Trophoblast cell (in vitro differentiated cells and primary cell): ENCODE measurements around the gene EVX1.

Experiments
- DNase-seq, 2 donors: peaks; one replicate each; pipeline ENCODE4 v3.0.0-alpha.2; 2016
- H2AFZ ChIP-seq: 2 replicates; pipeline ENCODE4 v1.6.1; 2013; ENCODE audit warnings: low read length, moderate library complexity, mild to moderate bottlenecking; ENCODE audit not compliant: insufficient read depth, poor library complexity
- H2AK5ac ChIP-seq: 2 replicates; pipeline ENCODE4 v1.6.1; 2013; ENCODE audit warnings: mild to moderate bottlenecking, low read length
- H2BK120ac ChIP-seq: 2 replicates; pipeline ENCODE4 v1.6.1; 2013; ENCODE audit warnings: low read length, mild to moderate bottlenecking, moderate library complexity; ENCODE audit not compliant: insufficient read depth, poor library complexity
- H2BK12ac ChIP-seq: 2 replicates; pipeline ENCODE4 v1.6.1; 2013; ENCODE audit warnings: mild to moderate bottlenecking, low read length, moderate library complexity
- H2BK5ac ChIP-seq: 2 replicates; pipeline ENCODE4 v1.6.1; 2013; ENCODE audit warnings: low read length, low read depth, moderate library complexity, mild to moderate bottlenecking; ENCODE audit not compliant: poor library complexity
- H3K14ac ChIP-seq: 2 replicates; pipeline ENCODE4 v1.6.1; 2013; ENCODE audit warnings: mild to moderate bottlenecking, low read length
- H3K18ac ChIP-seq: 2 replicates; pipeline ENCODE4 v1.6.1; 2013; ENCODE audit warnings: mild to moderate bottlenecking, low read length
- H3K23ac ChIP-seq: 2 replicates; pipeline ENCODE4 v1.6.1; 2013; ENCODE audit warnings: low read length
- H3K27ac ChIP-seq: 2 replicates; pipeline ENCODE4 v1.5.1; 2013; ENCODE audit warnings: low read depth, mild to moderate bottlenecking, inconsistent platforms, low read length, moderate library complexity
- H3K27me3 ChIP-seq: 2 replicates; pipeline ENCODE4 v1.6.1; 2013; ENCODE audit warnings: inconsistent platforms, mild to moderate bottlenecking, low read length, moderate library complexity; ENCODE audit not compliant: insufficient read depth
- H3K36me3 ChIP-seq, 2 experiments: 1 replicate in 1 of 2; 2 replicates in 1 of 2; pipeline ENCODE4 v1.6.1; 2013; ENCODE audit warnings: low read length in 2 of 2, mild to moderate bottlenecking in 2 of 2, moderate library complexity in 1 of 2; ENCODE audit not compliant: insufficient read depth in 2 of 2, control insufficient read depth in 1 of 2
- H3K4ac ChIP-seq: 2 replicates; pipeline ENCODE4 v1.6.1; 2013; ENCODE audit warnings: low read depth, mild to moderate bottlenecking, low read length, moderate library complexity
- H3K4me1 ChIP-seq, 2 experiments: 1 replicate in 1 of 2; 2 replicates in 1 of 2; pipeline ENCODE4 v1.6.1; 2013; ENCODE audit warnings: low read length in 2 of 2, mild to moderate bottlenecking in 2 of 2, moderate library complexity in 1 of 2; ENCODE audit not compliant: insufficient read depth in 2 of 2, control insufficient read depth in 1 of 2
- H3K4me2 ChIP-seq: 2 replicates; pipeline ENCODE4 v1.6.1; 2013; ENCODE audit warnings: inconsistent platforms, mild to moderate bottlenecking, low read length, moderate library complexity
- H3K4me3 ChIP-seq: 2 replicates; pipeline ENCODE4 v1.5.1; 2013; ENCODE audit warnings: mild to moderate bottlenecking, low read depth, low read length, inconsistent platforms
- H3K79me1 ChIP-seq: one replicate; pipeline ENCODE4 v1.6.1; 2013; ENCODE audit warnings: low read length
- H3K79me2 ChIP-seq: 2 replicates; pipeline ENCODE4 v1.6.1; 2013; ENCODE audit warnings: low read length, mild to moderate bottlenecking; ENCODE audit not compliant: control insufficient read depth, insufficient read depth, poor library complexity
- H3K9ac ChIP-seq: 2 replicates; pipeline ENCODE4 v1.6.1; 2013; ENCODE audit warnings: mild to moderate bottlenecking, low read length
- H3K9me3 ChIP-seq: 2 replicates; pipeline ENCODE4 v1.6.1; 2013; ENCODE audit warnings: low read depth, mild to moderate bottlenecking, control low read depth, inconsistent platforms, low read length; ENCODE audit not compliant: insufficient read depth
- H4K12ac ChIP-seq: 2 replicates; pipeline ENCODE4 v1.6.1; 2013; ENCODE audit warnings: low read depth, mild to moderate bottlenecking, low read length, moderate library complexity
- H4K8ac ChIP-seq: 2 replicates; pipeline ENCODE4 v1.6.1; 2013; ENCODE audit warnings: low read depth, mild to moderate bottlenecking, low read length, moderate library complexity
- H4K91ac ChIP-seq: one replicate; pipeline ENCODE4 v1.6.1; 2013; ENCODE audit warnings: low read depth, mild to moderate bottlenecking, low read length, moderate library complexity
- WGBS: extraction: QIAGEN DNeasy Blood & Tissue Kit; methylation state at CpG from one replicate; pipeline ENCODE4 v1.1.7; 2013; ENCODE audit warnings: missing lambda C conversion rate; ENCODE audit not compliant: insufficient read length, insufficient coverage; ENCODE audit errors: extremely low coverage; 5-methylcytosine and 5-hydroxymethylcytosine counted together

Gene EVX1

DNA sequence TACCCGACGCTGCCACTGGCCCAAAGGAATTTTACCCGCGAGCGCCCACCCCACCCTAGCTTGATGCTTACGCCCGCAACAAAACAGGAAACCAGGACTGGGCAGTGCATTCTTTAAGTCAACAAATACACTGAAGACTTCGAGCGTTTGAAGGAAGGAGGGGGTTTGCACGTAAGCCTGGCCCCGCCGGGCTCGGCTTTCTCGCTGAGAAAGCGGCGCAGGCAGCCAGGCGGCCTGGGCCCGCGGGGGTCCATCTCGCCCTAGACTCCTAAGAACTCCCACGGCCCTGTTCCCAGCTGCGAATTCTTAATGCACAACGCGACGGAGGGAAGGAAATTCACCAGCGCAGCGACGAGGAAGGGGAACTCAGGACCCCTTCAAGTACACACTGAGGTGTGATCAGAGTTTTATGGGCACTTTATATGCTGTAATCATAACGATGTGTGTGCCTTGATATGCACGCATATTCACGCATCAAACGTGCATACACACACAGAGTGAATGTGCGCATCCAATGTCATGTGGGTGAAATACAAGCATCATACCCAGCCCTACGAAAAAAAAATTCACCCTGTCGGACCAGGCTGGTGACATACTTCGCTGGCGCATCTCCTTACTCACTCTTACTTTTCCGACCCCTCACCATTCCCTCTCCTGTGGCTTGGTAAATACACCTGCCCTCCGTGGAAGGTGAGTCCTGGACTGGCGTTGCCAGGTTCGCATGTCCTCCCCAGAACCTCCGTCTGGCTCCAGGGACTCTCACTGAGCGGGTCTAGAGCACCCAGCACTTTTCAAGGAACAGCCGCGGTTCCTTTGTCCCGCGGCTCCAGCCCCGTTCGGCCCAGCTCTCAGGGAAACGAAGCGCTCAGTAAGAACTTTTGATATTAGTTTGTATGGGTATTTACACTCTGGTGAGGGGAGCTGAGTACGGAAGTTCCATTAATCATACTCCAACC is 37.0 kb upstream of the EVX1 start:
- Histone ChIP-seq H3K27ac (no peak overlapping the region), H3K79me1 (no peaks in the 10 kb centered on the region), H3K4me2 (peak overlapping the region; percentile 44), H2AK5ac (no peak overlapping the region), H3K18ac (no peak overlapping the region), H3K9ac (no peak overlapping the region), H3K9me3 (peaks cover 8% of the 10 kb centered on the region), H2BK12ac (no peak overlapping the region), H4K8ac (no peak overlapping the region), H3K27me3 (peaks cover 75% of the 10 kb centered on the region), H2BK5ac (no peak overlapping the region), H3K4me1 (peaks cover 6 to 12% of the 10 kb centered on the region in 2 experiments), H3K14ac (no peak overlapping the region), H3K79me2 (no peaks in the 10 kb centered on the region), H3K23ac (no peak overlapping the region), H2BK120ac (no peak overlapping the region), H3K4me3 (no peak overlapping the region), H3K36me3 (no peaks in the 10 kb centered on the region), H4K12ac (no peak overlapping the region), H2AFZ (no peak overlapping the region), H3K4ac (no peak overlapping the region), H4K91ac (no peak overlapping the region)
- no CpG with 5 or more reads among the region's 52 CpGs for WGBS
- peak in 1 of 2 donors; percentile 42 for DNase-seq

DNA sequence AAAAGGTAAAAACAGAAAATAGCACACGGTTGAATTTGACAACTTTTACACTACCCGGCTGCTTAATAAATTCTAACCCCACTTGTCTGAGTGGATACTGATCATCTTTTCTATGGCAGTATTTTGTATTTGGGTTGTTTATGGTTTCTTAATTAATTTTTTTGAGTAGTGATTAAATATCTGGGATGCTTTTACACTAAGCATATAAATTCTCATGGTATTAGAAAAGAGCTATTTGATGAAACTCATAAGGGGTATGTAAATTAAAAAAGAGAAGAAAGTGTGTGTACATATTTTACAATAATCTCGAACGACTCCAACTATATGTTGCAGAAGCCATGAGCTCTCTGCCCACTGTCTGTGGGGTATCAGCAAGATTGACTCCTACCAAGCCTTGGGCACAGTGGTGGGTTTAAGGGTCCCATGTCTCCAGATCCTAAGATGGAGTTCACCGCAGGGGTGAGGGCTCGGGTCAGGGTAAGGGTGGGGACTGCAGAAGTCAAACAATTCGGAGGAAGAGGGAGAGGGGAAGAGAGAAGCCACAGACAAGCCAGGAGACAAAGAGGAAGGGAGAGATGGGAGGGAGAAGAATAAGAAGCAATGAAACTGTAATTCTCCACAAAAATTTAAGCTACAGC is 35.1 kb upstream of the EVX1 start:
- no peak overlapping the region for H2AFZ ChIP-seq
- no peak overlapping the region for H4K8ac ChIP-seq
- H3K23ac ChIP-seq: no peak overlapping the region
- no peaks in the 10 kb centered on the region for H3K79me2 ChIP-seq
- no peak overlapping the region for H2BK5ac ChIP-seq
- H3K4ac ChIP-seq: no peak overlapping the region
- no peaks in the 10 kb centered on the region for H3K36me3 ChIP-seq
- H2AK5ac ChIP-seq: no peak overlapping the region
- no peak overlapping the region for H3K18ac ChIP-seq
- no peak overlapping the region for H3K27ac ChIP-seq
- no peaks in the 10 kb centered on the region for H3K79me1 ChIP-seq
- no peak overlapping the region for H3K9ac ChIP-seq
- H2BK12ac ChIP-seq: no peak overlapping the region
- peaks cover 4 to 11% of the 10 kb centered on the region in 2 experiments for H3K4me1 ChIP-seq
- H4K91ac ChIP-seq: no peak overlapping the region
- no peak overlapping the region for H4K12ac ChIP-seq
- no peak for DNase-seq
- peaks cover 72% of the 10 kb centered on the region for H3K27me3 ChIP-seq
- no peak overlapping the region for H3K14ac ChIP-seq
- H3K9me3 ChIP-seq: peaks cover 3% of the 10 kb centered on the region
- no peak overlapping the region for H2BK120ac ChIP-seq
- H3K4me3 ChIP-seq: no peak overlapping the region
- no peak overlapping the region for H3K4me2 ChIP-seq
- no CpG with 5 or more reads among the region's 7 CpGs for WGBS

DNA sequence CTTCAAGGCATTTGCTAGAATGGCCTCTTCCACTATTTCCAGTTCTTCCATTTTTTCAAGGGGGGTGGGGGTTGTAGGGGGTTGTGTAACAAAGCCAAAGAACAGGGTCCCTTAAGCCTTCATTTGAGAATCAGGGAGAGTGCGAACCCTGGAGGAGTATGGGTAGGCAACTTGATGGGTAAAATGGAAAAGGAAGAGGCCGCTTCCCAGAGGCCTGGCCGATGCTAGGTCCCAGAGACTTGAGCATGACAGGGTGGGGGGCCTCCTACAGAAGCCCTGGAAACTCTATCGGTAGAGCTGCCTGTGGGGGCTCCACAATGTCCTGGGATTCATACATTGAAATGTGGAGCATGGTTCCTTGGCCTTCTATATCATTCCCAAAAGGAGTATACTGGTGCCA is 33.6 kb upstream of the EVX1 start:
- Histone ChIP-seq H3K27ac (no peak overlapping the region), H3K27me3 (peaks cover 77% of the 10 kb centered on the region), H4K8ac (no peak overlapping the region), H3K36me3 (no peaks in the 10 kb centered on the region), H3K4me2 (no peak overlapping the region), H3K79me1 (no peaks in the 10 kb centered on the region), H4K12ac (no peak overlapping the region), H3K4me1 (peaks cover 4 to 16% of the 10 kb centered on the region in 2 experiments), H2AFZ (no peak overlapping the region), H4K91ac (no peak overlapping the region), H3K79me2 (no peaks in the 10 kb centered on the region), H3K23ac (no peak overlapping the region), H2AK5ac (no peak overlapping the region), H3K4ac (no peak overlapping the region), H3K14ac (no peak overlapping the region), H3K9me3 (peaks cover 8% of the 10 kb centered on the region), H3K4me3 (no peak overlapping the region), H3K9ac (no peak overlapping the region), H3K18ac (no peak overlapping the region), H2BK120ac (no peak overlapping the region), H2BK12ac (no peak overlapping the region), H2BK5ac (no peak overlapping the region)
- WGBS: no CpG with 5 or more reads among the region's 4 CpGs
- DNase-seq: no peak

DNA sequence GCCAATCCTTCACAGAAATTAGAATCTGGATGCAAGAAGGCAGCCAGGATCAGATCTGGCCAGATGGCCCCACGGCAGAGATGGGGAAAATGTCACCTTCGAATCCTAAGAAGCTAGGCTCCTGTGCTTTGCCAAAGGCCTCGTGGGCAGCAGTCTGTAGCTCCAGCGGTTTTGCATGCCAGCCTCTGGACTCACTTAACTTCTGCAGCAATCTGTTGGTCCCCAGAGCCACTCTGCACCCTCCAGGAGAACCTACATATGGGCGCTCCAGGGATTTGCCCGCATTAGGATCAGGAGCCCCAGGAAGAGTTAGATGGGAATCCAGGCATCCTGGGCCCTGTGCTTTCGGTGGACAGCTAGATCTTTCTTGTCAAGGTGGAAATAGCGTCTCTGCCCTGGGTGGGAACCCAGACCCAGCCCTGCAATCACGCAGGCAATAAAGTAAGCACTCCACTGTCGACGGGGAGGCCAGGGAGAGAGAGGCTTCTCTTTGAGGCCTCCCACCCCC is 32.6 kb upstream of the EVX1 start:
- H3K36me3 ChIP-seq: no peaks in the 10 kb centered on the region
- no peak overlapping the region for H2BK120ac ChIP-seq
- H3K9ac ChIP-seq: no peak overlapping the region
- H3K4me1 ChIP-seq: peaks cover 1 to 13% of the 10 kb centered on the region in 2 experiments
- H3K27ac ChIP-seq: no peak overlapping the region
- H3K9me3 ChIP-seq: peaks cover 8% of the 10 kb centered on the region
- H3K4me3 ChIP-seq: no peak overlapping the region
- no peak overlapping the region for H2BK5ac ChIP-seq
- no peaks in the 10 kb centered on the region for H3K79me2 ChIP-seq
- no peaks in the 10 kb centered on the region for H3K79me1 ChIP-seq
- no peak overlapping the region for H4K91ac ChIP-seq
- no peak overlapping the region for H2AFZ ChIP-seq
- H3K4ac ChIP-seq: no peak overlapping the region
- H3K18ac ChIP-seq: no peak overlapping the region
- H3K27me3 ChIP-seq: peaks cover 76% of the 10 kb centered on the region
- H2BK12ac ChIP-seq: no peak overlapping the region
- peak in 1 of 2 donors; percentile 39 for DNase-seq
- no peak overlapping the region for H3K14ac ChIP-seq
- H4K12ac ChIP-seq: no peak overlapping the region
- no CpG with 5 or more reads among the region's 11 CpGs for WGBS
- H3K4me2 ChIP-seq: no peak overlapping the region
- H4K8ac ChIP-seq: no peak overlapping the region
- no peak overlapping the region for H2AK5ac ChIP-seq
- H3K23ac ChIP-seq: no peak overlapping the region
